SK-N-SH (cell line): ENCODE measurements around the gene PITPNB. TPM values are rescaled to one million over a fixed set of nuclear protein-coding genes. Genes with fewer than 3 reads are reported as not detected.
A peak's percentile ranks its signal among the peaks of the same experiment; 100 is the strongest.

ENCODE experiments used
- CTCF ChIA-PET: fragments of 300-600, 350-600 bp; formaldehyde crosslinking; extraction: SDS; loops from one replicate; lab custom pipeline; 2021; lab: Yijun Ruan, JAX
- POLR2A ChIA-PET: fragments of 350-600 bp; sonication (Branson Sonifier 250); formaldehyde crosslinking; extraction: SDS; loops from one replicate; lab custom pipeline; 2020; ENCODE audit warnings: antibody characterized with exemption, inconsistent platforms; lab: Yijun Ruan, JAX
- DNase-seq: peaks from one replicate; pipeline ENCODE4 v3.0.0; 2012
- H2AFZ ChIP-seq: fragments of 200-600 bp; sonication (generic); 2 replicates; pipeline ENCODE4 v1.8.1; 2016; ENCODE audit warnings: antibody characterized with exemption, mild to moderate bottlenecking, low read depth
- H3F3A ChIP-seq: fragments of 200-600 bp; sonication (generic); replicated peaks from 2 replicates; pipeline ENCODE3; 2016; ENCODE audit warnings: antibody characterized with exemption, mild to moderate bottlenecking; ENCODE audit not compliant: insufficient read depth
- H3K27ac ChIP-seq, 2 experiments: fragments of 200-500 bp in 1 of 2; fragments of 200-600 bp in 1 of 2; sonication (Bioruptor generic) in 1 of 2; sonication (generic), shearing (Covaris generic) in 1 of 2; 2 replicates each; pipeline versions ENCODE4 v1.5.1 to v1.6.1; 2014 to 2016; ENCODE audit warnings: low read depth in 2 of 2, inconsistent platforms in 1 of 2, low read length in 1 of 2, mild to moderate bottlenecking in 1 of 2, mixed read lengths in 1 of 2
- H3K27me3 ChIP-seq: fragments of 200-600 bp; sonication (generic), shearing (Covaris generic); 2 replicates; pipeline ENCODE4 v1.6.1; 2016; ENCODE audit warnings: mixed run types; ENCODE audit not compliant: insufficient read depth
- H3K36me3 ChIP-seq, 2 experiments: fragments of 200-500 bp in 1 of 2; fragments of 200-600 bp in 1 of 2; sonication (Bioruptor generic) in 1 of 2; sonication (generic) in 1 of 2; replicated peaks in 1 of 2; 2 replicates each; pipeline versions ENCODE3 to v1.5.1; 2014 to 2016; ENCODE audit warnings: low read length in 1 of 2, mild to moderate bottlenecking in 1 of 2; ENCODE audit not compliant: insufficient read depth in 2 of 2, control insufficient read depth in 1 of 2
- H3K4me1 ChIP-seq, 2 experiments: fragments of 200-500 bp in 1 of 2; fragments of 200-600 bp in 1 of 2; sonication (Bioruptor generic) in 1 of 2; sonication (generic), shearing (Covaris generic) in 1 of 2; 2 replicates each; pipeline versions ENCODE4 v1.5.1 to v1.6.1; 2014 to 2016; ENCODE audit warnings: low read depth in 1 of 2, low read length in 1 of 2, mixed run types in 1 of 2; ENCODE audit not compliant: insufficient read depth in 2 of 2, control insufficient read depth in 1 of 2
- H3K4me2 ChIP-seq: fragments of 200-600 bp; sonication (generic), shearing (Covaris generic); 2 replicates; pipeline ENCODE4 v1.6.1; 2017; ENCODE audit warnings: mixed run types
- H3K4me3 ChIP-seq, 2 experiments: fragments of 200-500 bp in 1 of 2; fragments of 200-600 bp in 1 of 2; sonication (Bioruptor generic) in 1 of 2; sonication (generic), shearing (Covaris generic) in 1 of 2; 2 replicates each; pipeline versions ENCODE4 v1.5.1 to v1.8.1; 2014 to 2016; ENCODE audit warnings: low read depth in 2 of 2, inconsistent platforms in 1 of 2, low read length in 1 of 2, mild to moderate bottlenecking in 1 of 2, mixed read lengths in 1 of 2, moderate library complexity in 1 of 2
- H3K79me2 ChIP-seq: fragments of 200-600 bp; sonication (generic); 2 replicates; pipeline ENCODE4 v1.8.1; 2017; ENCODE audit warnings: mild to moderate bottlenecking; ENCODE audit not compliant: insufficient read depth
- H3K9ac ChIP-seq: fragments of 200-600 bp; sonication (generic); 2 replicates; pipeline ENCODE4 v1.6.1; 2017; ENCODE audit warnings: mixed run types
- H3K9me2 ChIP-seq: fragments of 200-600 bp; sonication (generic); 2 replicates; pipeline ENCODE4 v1.6.1; 2017; ENCODE audit warnings: mixed run types
- H3K9me3 ChIP-seq: fragments of 200-600 bp; sonication (generic); 2 replicates; pipeline ENCODE4 v1.6.1; 2017; ENCODE audit warnings: mixed run types, mild to moderate bottlenecking, moderate library complexity
- H4K20me1 ChIP-seq: fragments of 200-600 bp; sonication (generic); 2 replicates; pipeline ENCODE4 v1.6.1; 2017; ENCODE audit warnings: mild to moderate bottlenecking, mixed run types; ENCODE audit not compliant: insufficient read depth
- EZH2phosphoT487 ChIP-seq: fragments of 200-600 bp; sonication (generic); IDR thresholded peaks from 2 replicates; pipeline ENCODE4 v1.6.1; 2017; ENCODE audit warnings: low read depth, mixed run types, mild to moderate bottlenecking, antibody characterized with exemption, moderate library complexity, borderline replicate concordance
- FOSL2 ChIP-seq: IDR thresholded peaks from 2 replicates; pipeline ENCODE4 v1.4.0; 2012; ENCODE audit warnings: low read depth, mild to moderate bottlenecking, moderate library complexity, borderline replicate concordance
- GABPA ChIP-seq: IDR thresholded peaks from 2 replicates; pipeline ENCODE4 v1.4.0; 2012; ENCODE audit warnings: low read depth, mild to moderate bottlenecking
- JUND ChIP-seq: IDR thresholded peaks from 2 replicates; pipeline ENCODE4 v1.4.0; 2012
- MXI1 ChIP-seq: IDR thresholded peaks from 2 replicates; pipeline ENCODE4 v1.6.1; 2012; ENCODE audit warnings: mild to moderate bottlenecking, low read depth, low read length, improper control_type of control experiment
- NFIC ChIP-seq: IDR thresholded peaks from 2 replicates; pipeline ENCODE4 v1.4.0; 2012; ENCODE audit warnings: borderline replicate concordance
- RCOR1 ChIP-seq: fragments of 150-350 bp; IDR thresholded peaks from 2 replicates; pipeline ENCODE4 v1.6.1; 2017; ENCODE audit warnings: antibody characterized with exemption, low read length
- WGBS: methylation state at CpG from one replicate; pipeline ENCODE4 v1.1.6; 2017; ENCODE audit warnings: low lambda C conversion rate; 5-methylcytosine and 5-hydroxymethylcytosine counted together
- polyA plus RNA-seq, 3 experiments: library from polyadenylated mRNA; depleted of rRNA; stranded (reverse); fragments of >200 nt; gene quantifications; 2 replicates each; pipeline ENCODE4 v1.2.3, GENCODE V29; 2012
- TF ChIP-seq, protein P1 (sequence below): IDR thresholded peaks from 2 replicates; pipeline ENCODE4 v1.4.0; 2012; ENCODE audit warnings: low read depth, borderline replicate concordance
- TF ChIP-seq, protein P2 (sequence below): fragments of 150-350 bp; IDR thresholded peaks from 2 replicates; pipeline ENCODE4 v1.6.1; 2016; ENCODE audit warnings: mild to moderate bottlenecking, low read depth, low read length
- TF ChIP-seq, protein P3 (sequence below): fragments of 150-350 bp; IDR thresholded peaks from 2 replicates; pipeline ENCODE4 v1.6.1; 2017; ENCODE audit warnings: antibody characterized with exemption, low read length, low read depth, borderline replicate concordance
- TF ChIP-seq, protein P4 (sequence below): IDR thresholded peaks from 2 replicates; pipeline ENCODE4 v1.4.0; 2012; ENCODE audit warnings: low read depth

The PITPNB gene
- polyA plus RNA-seq, 1 of the 3 experiments (the other 2 are of a cell fraction) = 32.3 TPM

DNA sequence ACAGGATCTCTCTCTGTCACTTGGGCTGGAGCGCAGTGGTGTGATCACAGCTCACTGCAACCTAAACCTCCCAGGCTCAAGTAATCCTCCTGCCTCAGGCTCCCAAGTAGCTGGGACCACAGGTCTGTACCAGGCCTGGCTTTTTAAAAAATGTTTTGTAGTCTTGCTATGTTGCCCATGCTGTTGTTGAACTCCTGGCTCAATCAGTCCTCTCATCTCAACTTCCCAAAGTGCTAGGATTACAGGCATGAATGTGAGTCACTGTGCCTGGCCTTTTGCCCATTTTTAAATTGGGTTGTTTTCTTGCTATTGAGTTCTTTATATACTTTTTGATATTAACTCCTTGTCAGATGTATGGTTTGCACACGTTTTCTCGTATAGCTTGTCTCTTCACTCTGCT lies 33.0 kb upstream of the PITPNB start:
- Histone ChIP-seq H3K9me2 (no peaks in the 10 kb centered on the region), H2AFZ (no peak overlapping the region; the same call in 1 of the 2 replicates), H4K20me1 (no peaks in the 10 kb centered on the region), H3K4me2 (no peak overlapping the region), H3K27me3 (no peaks in the 10 kb centered on the region), H3K9ac (no peak overlapping the region), H3K4me1 (peaks cover 0 to 12% of the 10 kb centered on the region in 2 experiments; a peak in 1 of 4 replicates), H3K79me2 (no peaks in the 10 kb centered on the region), H3K9me3 (no peaks in the 10 kb centered on the region), H3K4me3 (no peak overlapping the region), H3F3A (no peaks in the 10 kb centered on the region), H3K27ac (peak overlapping the region in 1 of 2 experiments; percentile 19; a peak in 1 of 4 replicates), H3K36me3 (peaks cover 0 to 4% of the 10 kb centered on the region in 2 experiments)
- CTCF ChIA-PET = no interaction called here
- POLR2A ChIA-PET = no interaction called here
- WGBS = 76% methylated on average over 3 of the region's 3 CpGs
- no peak for DNase-seq
- TF ChIP-seq JUND (peak; percentile 50; the same call in 1 of the 2 replicates), RCOR1 (no peak), FOSL2 (peak; percentile 52; the same call in 1 of the 2 replicates), NFIC (peak; percentile 70; the same call in 1 of the 2 replicates)
- TF ChIP-seq, protein P1, sequence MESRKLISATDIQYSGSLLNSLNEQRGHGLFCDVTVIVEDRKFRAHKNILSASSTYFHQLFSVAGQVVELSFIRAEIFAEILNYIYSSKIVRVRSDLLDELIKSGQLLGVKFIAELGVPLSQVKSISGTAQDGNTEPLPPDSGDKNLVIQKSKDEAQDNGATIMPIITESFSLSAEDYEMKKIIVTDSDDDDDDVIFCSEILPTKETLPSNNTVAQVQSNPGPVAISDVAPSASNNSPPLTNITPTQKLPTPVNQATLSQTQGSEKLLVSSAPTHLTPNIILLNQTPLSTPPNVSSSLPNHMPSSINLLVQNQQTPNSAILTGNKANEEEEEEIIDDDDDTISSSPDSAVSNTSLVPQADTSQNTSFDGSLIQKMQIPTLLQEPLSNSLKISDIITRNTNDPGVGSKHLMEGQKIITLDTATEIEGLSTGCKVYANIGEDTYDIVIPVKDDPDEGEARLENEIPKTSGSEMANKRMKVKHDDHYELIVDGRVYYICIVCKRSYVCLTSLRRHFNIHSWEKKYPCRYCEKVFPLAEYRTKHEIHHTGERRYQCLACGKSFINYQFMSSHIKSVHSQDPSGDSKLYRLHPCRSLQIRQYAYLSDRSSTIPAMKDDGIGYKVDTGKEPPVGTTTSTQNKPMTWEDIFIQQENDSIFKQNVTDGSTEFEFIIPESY = no peak
- TF ChIP-seq, protein P2, sequence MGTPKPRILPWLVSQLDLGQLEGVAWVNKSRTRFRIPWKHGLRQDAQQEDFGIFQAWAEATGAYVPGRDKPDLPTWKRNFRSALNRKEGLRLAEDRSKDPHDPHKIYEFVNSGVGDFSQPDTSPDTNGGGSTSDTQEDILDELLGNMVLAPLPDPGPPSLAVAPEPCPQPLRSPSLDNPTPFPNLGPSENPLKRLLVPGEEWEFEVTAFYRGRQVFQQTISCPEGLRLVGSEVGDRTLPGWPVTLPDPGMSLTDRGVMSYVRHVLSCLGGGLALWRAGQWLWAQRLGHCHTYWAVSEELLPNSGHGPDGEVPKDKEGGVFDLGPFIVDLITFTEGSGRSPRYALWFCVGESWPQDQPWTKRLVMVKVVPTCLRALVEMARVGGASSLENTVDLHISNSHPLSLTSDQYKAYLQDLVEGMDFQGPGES = no peak
- TF ChIP-seq, protein P3, sequence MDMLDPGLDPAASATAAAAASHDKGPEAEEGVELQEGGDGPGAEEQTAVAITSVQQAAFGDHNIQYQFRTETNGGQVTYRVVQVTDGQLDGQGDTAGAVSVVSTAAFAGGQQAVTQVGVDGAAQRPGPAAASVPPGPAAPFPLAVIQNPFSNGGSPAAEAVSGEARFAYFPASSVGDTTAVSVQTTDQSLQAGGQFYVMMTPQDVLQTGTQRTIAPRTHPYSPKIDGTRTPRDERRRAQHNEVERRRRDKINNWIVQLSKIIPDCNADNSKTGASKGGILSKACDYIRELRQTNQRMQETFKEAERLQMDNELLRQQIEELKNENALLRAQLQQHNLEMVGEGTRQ = no peak

DNA sequence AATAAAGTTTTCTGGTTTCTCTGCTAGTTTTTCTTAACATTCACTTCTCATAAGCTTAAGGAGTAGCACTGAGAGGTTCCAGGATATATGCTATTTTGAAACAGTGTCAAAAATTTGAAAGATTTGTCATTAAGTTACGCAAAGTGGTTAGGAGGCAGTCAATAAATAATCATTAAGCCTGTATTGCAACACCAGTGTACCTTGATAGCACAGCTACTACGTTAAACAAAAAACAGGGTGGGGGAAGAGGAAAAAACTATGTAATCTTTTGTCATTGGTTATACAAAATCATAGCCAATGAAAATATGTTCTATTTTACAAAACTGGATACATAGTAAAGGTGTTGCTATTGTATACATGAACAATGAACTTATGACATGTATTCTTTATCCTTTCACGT lies 30.4 kb upstream of the PITPNB start:
- no peaks in the 10 kb centered on the region for H3K79me2 ChIP-seq
- TF ChIP-seq, protein P3 = no peak
- TF ChIP-seq, protein P4, sequence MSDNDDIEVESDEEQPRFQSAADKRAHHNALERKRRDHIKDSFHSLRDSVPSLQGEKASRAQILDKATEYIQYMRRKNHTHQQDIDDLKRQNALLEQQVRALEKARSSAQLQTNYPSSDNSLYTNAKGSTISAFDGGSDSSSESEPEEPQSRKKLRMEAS = no peak
- TF ChIP-seq JUND = no peak
- TF ChIP-seq, protein P1 = no peak
- TF ChIP-seq NFIC = no peak
- no peak for TF ChIP-seq MXI1
- TF ChIP-seq GABPA = no peak
- TF ChIP-seq EZH2phosphoT487 = no peak
- no peaks in the 10 kb centered on the region for H3K27me3 ChIP-seq
- 85% methylated on average over 3 of the region's 3 CpGs for WGBS
- no peaks in the 10 kb centered on the region for H3F3A ChIP-seq
- H3K9me3 ChIP-seq = no peaks in the 10 kb centered on the region
- CTCF ChIA-PET = interaction anchor here (0.6 to 2.0 kb wide), 5 partner anchors 10 to 63 kb away, joined by 3 to 8 read pairs (median 3); no protein-coding TSS in a partner anchor
- H3K27ac ChIP-seq = no peak overlapping the region
- H3K4me3 ChIP-seq = no peak overlapping the region
- H3K4me1 ChIP-seq = peaks cover 0 to 12% of the 10 kb centered on the region in 2 experiments; a peak in 1 of 4 replicates
- no peak overlapping the region for H3K4me2 ChIP-seq
- DNase-seq = no peak
- H2AFZ ChIP-seq = no peak overlapping the region
- no peaks in the 10 kb centered on the region for H3K36me3 ChIP-seq
- no peak overlapping the region for H3K9ac ChIP-seq
- POLR2A ChIA-PET = no interaction called here
- no peaks in the 10 kb centered on the region for H3K9me2 ChIP-seq
- H4K20me1 ChIP-seq = no peaks in the 10 kb centered on the region
